ENCODE data around the gene LY6G6D.
"Not testable (repeated sequence)": the region's sequence is repeated elsewhere in the genome, so short reads cannot be mapped to it uniquely, and the experiment has no call there.

LY6G6D gene

GRCh38 chr6:31702819-31703716 is 12.1 kb upstream of the LY6G6D start, which contains the start of gene ABHD16A:
TSS of gene ABHD16A (minus strand) at chr6:31703324. CDS start at chr6:31703281, 43 bp downstream.
- DNase-seq (ENCODE audit: insufficient read length, low spot score) (peak; percentile 98), FAIRE-seq (no peak)
- TF ChIP-seq, protein P1, sequence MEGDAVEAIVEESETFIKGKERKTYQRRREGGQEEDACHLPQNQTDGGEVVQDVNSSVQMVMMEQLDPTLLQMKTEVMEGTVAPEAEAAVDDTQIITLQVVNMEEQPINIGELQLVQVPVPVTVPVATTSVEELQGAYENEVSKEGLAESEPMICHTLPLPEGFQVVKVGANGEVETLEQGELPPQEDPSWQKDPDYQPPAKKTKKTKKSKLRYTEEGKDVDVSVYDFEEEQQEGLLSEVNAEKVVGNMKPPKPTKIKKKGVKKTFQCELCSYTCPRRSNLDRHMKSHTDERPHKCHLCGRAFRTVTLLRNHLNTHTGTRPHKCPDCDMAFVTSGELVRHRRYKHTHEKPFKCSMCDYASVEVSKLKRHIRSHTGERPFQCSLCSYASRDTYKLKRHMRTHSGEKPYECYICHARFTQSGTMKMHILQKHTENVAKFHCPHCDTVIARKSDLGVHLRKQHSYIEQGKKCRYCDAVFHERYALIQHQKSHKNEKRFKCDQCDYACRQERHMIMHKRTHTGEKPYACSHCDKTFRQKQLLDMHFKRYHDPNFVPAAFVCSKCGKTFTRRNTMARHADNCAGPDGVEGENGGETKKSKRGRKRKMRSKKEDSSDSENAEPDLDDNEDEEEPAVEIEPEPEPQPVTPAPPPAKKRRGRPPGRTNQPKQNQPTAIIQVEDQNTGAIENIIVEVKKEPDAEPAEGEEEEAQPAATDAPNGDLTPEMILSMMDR (IDR thresholded peaks at IDR 0.05; ENCODE audit: insufficient read depth, missing control alignments) = no peak

GRCh38 chr6:31705931-31706330 is 9.2 kb upstream of the LY6G6D start:
- FAIRE-seq = no peak
- TF ChIP-seq, protein P1 (IDR thresholded peaks at IDR 0.05; ENCODE audit: insufficient read depth, missing control alignments) = no peak
- DNase-seq (ENCODE audit: insufficient read length, low spot score) = no peak

GRCh38 chr6:31706599-31706998 is 8.5 kb upstream of the LY6G6D start, which contains the start of gene LY6G6F:
TSS of gene LY6G6F (plus strand) at chr6:31706866. CDS start at chr6:31706907, 41 bp downstream.
- no peak for DNase-seq (ENCODE audit: insufficient read length, low spot score)
- no peak for FAIRE-seq
- TF ChIP-seq, protein P1 (IDR thresholded peaks at IDR 0.05; ENCODE audit: insufficient read depth, missing control alignments) = no peak

DNA sequence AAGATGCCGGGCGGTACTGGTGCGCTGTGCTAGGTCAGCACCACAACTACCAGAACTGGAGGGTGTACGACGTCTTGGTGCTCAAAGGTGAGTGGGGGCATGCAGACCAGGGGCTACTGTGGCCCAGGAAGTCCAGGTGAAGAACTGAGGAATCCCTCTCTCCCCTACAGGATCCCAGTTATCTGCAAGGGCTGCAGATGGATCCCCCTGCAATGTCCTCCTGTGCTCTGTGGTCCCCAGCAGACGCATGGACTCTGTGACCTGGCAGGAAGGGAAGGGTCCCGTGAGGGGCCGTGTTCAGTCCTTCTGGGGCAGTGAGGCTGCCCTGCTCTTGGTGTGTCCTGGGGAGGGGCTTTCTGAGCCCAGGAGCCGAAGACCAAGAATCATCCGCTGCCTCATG is 7.4 kb upstream of the LY6G6D start:
- FAIRE-seq (no peak), DNase-seq (ENCODE audit: insufficient read length, low spot score) (no peak)
- TF ChIP-seq, protein P1 (IDR thresholded peaks at IDR 0.05; ENCODE audit: insufficient read depth, missing control alignments) = no peak

- TF ChIP-seq, protein P1 (IDR thresholded peaks at IDR 0.05; ENCODE audit: insufficient read depth, missing control alignments) = no peak
- DNase-seq (ENCODE audit: insufficient read length, low spot score) (no peak), FAIRE-seq (no peak)
Observed at GRCh38 chr6:31708224-31708623, 6.9 kb upstream of the LY6G6D start.

GRCh38 chr6:31709157-31709556 is 6.0 kb upstream of the LY6G6D start:
- FAIRE-seq; DNase-seq (ENCODE audit: insufficient read length, low spot score): not testable (repeated sequence)

DNA sequence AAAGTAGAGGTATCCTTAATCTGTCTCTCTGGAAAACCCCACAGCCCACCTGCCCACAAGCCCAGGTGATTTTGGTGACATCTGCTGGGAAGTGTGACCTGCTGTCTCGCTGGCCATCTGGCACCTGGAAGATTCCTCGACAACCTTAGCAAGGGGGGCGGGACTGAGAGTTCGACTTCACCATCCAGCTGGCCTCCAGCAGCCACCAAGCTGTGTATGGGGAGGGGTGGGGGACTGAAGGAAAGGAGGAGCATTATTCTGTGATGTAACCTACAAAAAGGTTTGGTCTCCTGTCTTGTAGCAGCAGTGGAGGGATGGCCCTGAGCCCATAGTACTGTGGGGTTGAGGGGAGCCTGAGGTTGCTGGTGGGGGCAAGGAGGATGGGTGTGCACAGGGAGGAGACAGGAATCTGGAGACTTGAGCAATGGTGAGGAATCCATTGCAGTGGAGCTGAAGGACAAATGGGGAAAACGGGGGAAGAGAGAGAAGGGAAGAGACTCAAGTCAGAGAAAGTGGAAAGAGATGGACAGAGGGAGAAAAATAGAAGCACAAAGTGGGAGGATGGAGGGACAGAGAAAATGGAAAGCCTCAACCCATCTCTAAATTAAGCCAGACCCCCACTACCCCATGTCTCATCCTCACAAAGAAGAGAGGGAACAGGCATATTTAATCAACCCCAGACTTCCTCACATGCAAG is 4.5 kb upstream of the LY6G6D start:
- DNase-seq (ENCODE audit: insufficient read length, low spot score) (no peak), FAIRE-seq (no peak)
- TF ChIP-seq, protein P1 (IDR thresholded peaks at IDR 0.05; ENCODE audit: insufficient read depth, missing control alignments) = no peak

Data from D721Med (cell line).